HG03378 (cell line): Measurements from ENCODE around the gene VARS1.
"Not testable (repeated sequence)": the region's sequence is repeated elsewhere in the genome, so short reads cannot be mapped to it uniquely, and the experiment has no call there.

ENCODE experiments used
- ATAC-seq: cut with Tn5 transposase; IDR thresholded peaks from one replicate; pipeline ENCODE4 v1.9.1; 2021; ENCODE audit warnings: mild to moderate bottlenecking, moderate library complexity; ENCODE audit not compliant: unreplicated experiment

The VARS1 gene

GRCh38 chr6:31795616-31796298 is at the start of gene VARS1:
Gene VARS1 (minus strand): TSS chr6:31795752. CDS start chr6:31795217, 535 bp downstream.
- ATAC-seq: peak; percentile 45

- ATAC-seq: no peak
These were observed 49.0 kb upstream of the VARS1 start for GRCh38 chr6:31844507-31844906.

- ATAC-seq: no peak
These were observed 46.5 kb upstream of the VARS1 start for GRCh38 chr6:31842053-31842452.

GRCh38 chr6:31839779-31840126 is 44.2 kb upstream of the VARS1 start:
- not testable (repeated sequence) for ATAC-seq

GRCh38 chr6:31838968-31839367 is 43.4 kb upstream of the VARS1 start:
- ATAC-seq: no peak

GRCh38 chr6:31838114-31838553 is 42.6 kb upstream of the VARS1 start:
- not testable (repeated sequence) for ATAC-seq

GRCh38 chr6:31837369-31838113 is 42.0 kb upstream of the VARS1 start:
- no peak for ATAC-seq

- ATAC-seq: no peak
These were observed 41.2 kb upstream of the VARS1 start for GRCh38 chr6:31836474-31837368.

- ATAC-seq: no peak
These were observed 40.5 kb upstream of the VARS1 start for GRCh38 chr6:31836047-31836473.

- no peak for ATAC-seq
These were observed 39.1 kb upstream of the VARS1 start for GRCh38 chr6:31834367-31835250.

- ATAC-seq: no peak
These were observed 36.0 kb upstream of the VARS1 start for GRCh38 chr6:31831350-31832215.

GRCh38 chr6:31830886-31831335 is 35.4 kb upstream of the VARS1 start:
- ATAC-seq: no peak

GRCh38 chr6:31829633-31830283 is 34.2 kb upstream of the VARS1 start:
- no peak for ATAC-seq

- ATAC-seq: peak; percentile 73
These were observed 31.9 kb upstream of the VARS1 start, which contains the start of gene HSPA1B for GRCh38 chr6:31827286-31828079. Gene HSPA1B (plus strand): TSS chr6:31827738. CDS start chr6:31827951, 213 bp downstream.

GRCh38 chr6:31826793-31827285 is 31.3 kb upstream of the VARS1 start:
- ATAC-seq: no peak

- ATAC-seq: no peak
These were observed 30.0 kb upstream of the VARS1 start for GRCh38 chr6:31825553-31825952.

GRCh38 chr6:31823592-31824196 is 28.1 kb upstream of the VARS1 start:
- ATAC-seq: not testable (repeated sequence)
